Naive thymus-derived CD8-positive, alpha-beta T cell (primary cell): Measurements from ENCODE around the gene MZB1. TPM values are rescaled to one million over a fixed set of nuclear protein-coding genes. Genes with fewer than 3 reads are reported as not detected.
A peak's percentile ranks its signal among the peaks of the same experiment; 100 is the strongest.
"Not testable (repeated sequence)": the region's sequence is repeated elsewhere in the genome, so short reads cannot be mapped to it uniquely, and the experiment has no call there.

Experiments used
- ATAC-seq, 2 donors: fragments of 150-1000 bp; cut with Tn5 transposase in 1 of 2; sonication (Bioruptor Pico), chemical (Tn5 transposase) in 1 of 2; 1 replicate in 1 of 2; 2 replicates in 1 of 2; pipeline ENCODE4 v1.10.0; 2021; ENCODE audit warnings: mild to moderate bottlenecking in 2 of 2, moderate library complexity in 2 of 2
- POLR2A ChIA-PET: fragments of 350-600 bp; sonication (Branson Sonifier 250); formaldehyde crosslinking; loops from one replicate; lab custom pipeline; 2021; ENCODE audit warnings: antibody characterized with exemption; lab: Charles Lee
- DNase-seq, 10 donors: peaks; one replicate each; pipeline versions ENCODE4 v3.0.0 to v3.0.0-alpha.2; 2020 to 2022
- H3K27ac Mint-ChIP-seq, 10 donors: one replicate each; pipeline ENCODE4 v1.8.0; 2020 to 2022; ENCODE audit warnings: mild to moderate bottlenecking in 10 of 10, mixed read lengths in 10 of 10, moderate library complexity in 4 of 10, inconsistent platforms in 1 of 10
- H3K27me3 Mint-ChIP-seq, 5 donors: one replicate each; pipeline ENCODE4 v1.8.0; 2021 to 2022; ENCODE audit warnings: mixed read lengths in 5 of 5
- H3K36me3 Mint-ChIP-seq, 3 donors: one replicate each; pipeline ENCODE4 v1.8.0; 2020 to 2022; ENCODE audit warnings: mixed read lengths in 3 of 3, mild to moderate bottlenecking in 2 of 3, inconsistent platforms in 1 of 3
- H3K4me1 Mint-ChIP-seq, 4 donors: one replicate each; pipeline ENCODE4 v1.8.0; 2021 to 2022; ENCODE audit warnings: mixed read lengths in 4 of 4
- H3K4me3 Mint-ChIP-seq, 10 donors: one replicate each; pipeline ENCODE4 v1.8.0; 2020 to 2022; ENCODE audit warnings: mild to moderate bottlenecking in 10 of 10, mixed read lengths in 10 of 10, moderate library complexity in 6 of 10, inconsistent platforms in 1 of 10
- H3K9me3 Mint-ChIP-seq, 9 donors: one replicate each; pipeline ENCODE4 v1.8.0; 2020 to 2022; ENCODE audit warnings: mixed read lengths in 9 of 9, mild to moderate bottlenecking in 3 of 9, inconsistent platforms in 1 of 9, moderate library complexity in 1 of 9
- polyA plus RNA-seq, 3 donors: library from polyadenylated mRNA; unstranded; fragments of 300-500 nt; fragmentation: Illumina TruSeq; gene quantifications; one replicate each; pipeline ENCODE4 v1.2.3, GENCODE V29; 2021
- total RNA-seq, 8 experiments: library from RNA in 2 of 8; stranded (reverse) in 2 of 8; gene quantifications; one replicate each; pipeline ENCODE4 v1.2.3 and lab custom pipeline; 2021 to 2026

Gene MZB1
- total and polyA plus RNA-seq, 5 experiments from 2014 or later, result 0.37 to 2.5 (median 1.5) TPM; not detected in 1

- DNase-seq, result no peak
- ATAC-seq, result no peak
- Mint-ChIP-seq H3K9me3 (no peaks in the 10 kb centered on the region), H3K27ac (no peak overlapping the region), H3K4me1 (peaks cover 8 to 17% (median 10%) of the 10 kb centered on the region in 4 donors), H3K27me3 (no peaks in the 10 kb centered on the region), H3K4me3 (no peak overlapping the region), H3K36me3 (peaks cover 0 to 7% (median 0%) of the 10 kb centered on the region in 3 donors)
- POLR2A ChIA-PET, result interaction anchor here (0.6 to 1.1 kb wide), 4 partner anchors 16 to 133 kb away, joined by 3 to 5 read pairs (median 3); partner anchors contain the start of gene PAIP2
Measured at GRCh38 chr5:139410121-139410992, 20.6 kb upstream of the MZB1 start.

- H3K27ac Mint-ChIP-seq, H3K36me3 Mint-ChIP-seq, ATAC-seq, H3K27me3 Mint-ChIP-seq, H3K4me3 Mint-ChIP-seq, POLR2A ChIA-PET, H3K9me3 Mint-ChIP-seq, DNase-seq: not testable (repeated sequence)
- H3K4me1 Mint-ChIP-seq, result peaks cover 13 to 23% (median 15%) of the 10 kb centered on the region in 4 donors
Measured at GRCh38 chr5:139409116-139409515, 19.4 kb upstream of the MZB1 start.

GRCh38 chr5:139408191-139408590, 18.5 kb upstream of the MZB1 start:
- peaks cover 18 to 31% (median 23%) of the 10 kb centered on the region in 4 donors for H3K4me1 Mint-ChIP-seq
- DNase-seq, result no peak
- no peaks in the 10 kb centered on the region for H3K27me3 Mint-ChIP-seq
- H3K4me3 Mint-ChIP-seq, result no peak overlapping the region
- no peak for ATAC-seq
- POLR2A ChIA-PET, result interaction anchor here (0.7 kb wide), 1 partner anchor 302 kb away, joined by 5 read pairs; no protein-coding TSS in a partner anchor
- no peaks in the 10 kb centered on the region for H3K9me3 Mint-ChIP-seq
- peaks cover 0 to 4% (median 0%) of the 10 kb centered on the region in 3 donors for H3K36me3 Mint-ChIP-seq
- H3K27ac Mint-ChIP-seq, result peak overlapping the region in 1 of 10 donors; percentile 55

GRCh38 chr5:139407517-139407916, 17.8 kb upstream of the MZB1 start:
- Mint-ChIP-seq H3K27ac (peak overlapping the region in 4 of 10 donors; percentile 17 to 83 (median 48)), H3K4me1 (peaks cover 25 to 38% (median 28%) of the 10 kb centered on the region in 4 donors), H3K4me3 (peak overlapping the region in 1 of 10 donors; percentile 32), H3K27me3 (no peaks in the 10 kb centered on the region), H3K9me3 (no peaks in the 10 kb centered on the region), H3K36me3 (no peaks in the 10 kb centered on the region)
- DNase-seq, result no peak
- no peak for ATAC-seq
- POLR2A ChIA-PET, result no interaction called here

GRCh38 chr5:139406963-139407362, 17.2 kb upstream of the MZB1 start:
- H3K4me3 Mint-ChIP-seq, result no peak overlapping the region
- POLR2A ChIA-PET, result interaction anchor here (0.6 kb wide), 1 partner anchor 120 kb away, joined by 3 read pairs; no protein-coding TSS in a partner anchor
- peaks cover 25 to 40% (median 30%) of the 10 kb centered on the region in 4 donors for H3K4me1 Mint-ChIP-seq
- no peak for DNase-seq
- H3K36me3 Mint-ChIP-seq, result no peaks in the 10 kb centered on the region
- ATAC-seq, result no peak
- peak overlapping the region in 3 of 10 donors; percentile 20 to 70 (median 40) for H3K27ac Mint-ChIP-seq
- H3K9me3 Mint-ChIP-seq, result no peaks in the 10 kb centered on the region
- H3K27me3 Mint-ChIP-seq, result no peaks in the 10 kb centered on the region

- DNase-seq (no peak), ATAC-seq (peak in 1 of 2 donors; percentile 6)
- peaks cover 0 to 2% (median under 1%) of the 10 kb centered on the region in 3 donors for H3K36me3 Mint-ChIP-seq
- H3K27ac Mint-ChIP-seq, result peak overlapping the region; percentile 95 to 100 (median 99)
- POLR2A ChIA-PET, result interaction anchor here (0.9 to 3.1 kb wide), 7 partner anchors 12 to 861 kb away, joined by 3 to 19 read pairs (median 8); partner anchors contain the start of genes DNAJC18, ETF1, MATR3 and PAIP2
- peak overlapping the region; percentile 87 to 99 (median 96) for H3K4me3 Mint-ChIP-seq
- no peaks in the 10 kb centered on the region for H3K27me3 Mint-ChIP-seq
- peaks cover 24 to 42% (median 30%) of the 10 kb centered on the region in 4 donors for H3K4me1 Mint-ChIP-seq
- no peaks in the 10 kb centered on the region for H3K9me3 Mint-ChIP-seq
Measured at GRCh38 chr5:139404484-139404840, 14.7 kb upstream of the MZB1 start.

GRCh38 chr5:139403787-139404483, 14.2 kb upstream of the MZB1 start, which contains the start of gene SPATA24:
Gene SPATA24, minus strand, starts transcription at chr5:139404089. Its CDS starts 29 bp downstream, at chr5:139404060.
- H3K9me3 Mint-ChIP-seq, result no peaks in the 10 kb centered on the region
- peaks cover 24 to 45% (median 30%) of the 10 kb centered on the region in 4 donors for H3K4me1 Mint-ChIP-seq
- POLR2A ChIA-PET, result interaction anchor here (0.6 to 3.1 kb wide), 13 partner anchors 11 to 861 kb away, joined by 3 to 19 read pairs (median 4); partner anchors contain the start of genes DNAJC18, ETF1, MATR3 and PAIP2
- DNase-seq, result peak; percentile 94 to 99 (median 98)
- ATAC-seq, result peak; percentile 89 to 91
- peaks cover 0 to 5% (median 4%) of the 10 kb centered on the region in 3 donors for H3K36me3 Mint-ChIP-seq
- peak within 1 kb of the TSS; percentile 87 to 99 (median 96) for H3K4me3 Mint-ChIP-seq
- no peaks in the 10 kb centered on the region for H3K27me3 Mint-ChIP-seq
- H3K27ac Mint-ChIP-seq, result peak within 1 kb of the TSS; percentile 95 to 100 (median 99)

- H3K9me3 Mint-ChIP-seq, result no peaks in the 10 kb centered on the region
- no peak for ATAC-seq
- H3K4me3 Mint-ChIP-seq, result peak overlapping the region; percentile 87 to 99 (median 96)
Measured at GRCh38 chr5:139403418-139403786, 13.7 kb upstream of the MZB1 start.

GRCh38 chr5:139402561-139403158, 12.9 kb upstream of the MZB1 start:
- POLR2A ChIA-PET, result interaction anchor here (0.6 to 3.1 kb wide), 6 partner anchors 10 to 109 kb away, joined by 4 to 19 read pairs (median 8); partner anchors contain the start of genes MATR3, PAIP2 and STING1
- ATAC-seq, result no peak

More at GRCh38 chr5:139403418-139403786, 13.7 kb upstream of the MZB1 start:
- Mint-ChIP-seq H3K27ac (peak overlapping the region; percentile 95 to 100 (median 99)), H3K4me1 (peaks cover 24 to 45% (median 30%) of the 10 kb centered on the region in 4 donors), H3K27me3 (no peaks in the 10 kb centered on the region), H3K36me3 (peaks cover 0 to 5% (median 4%) of the 10 kb centered on the region in 3 donors)
- no peak for DNase-seq
- POLR2A ChIA-PET, result interaction anchor here (0.6 to 3.1 kb wide), 13 partner anchors 11 to 860 kb away, joined by 3 to 19 read pairs (median 4); partner anchors contain the start of genes DNAJC18, ETF1, MATR3 and PAIP2

GRCh38 chr5:139401546-139401945, 11.8 kb upstream of the MZB1 start:
- H3K9me3 Mint-ChIP-seq, result no peaks in the 10 kb centered on the region
- no peaks in the 10 kb centered on the region for H3K27me3 Mint-ChIP-seq
- H3K36me3 Mint-ChIP-seq, result peaks cover 0 to 5% (median 4%) of the 10 kb centered on the region in 3 donors
- POLR2A ChIA-PET, result interaction anchor here (0.7 to 3.1 kb wide), 2 partner anchors 9 to 60 kb away, joined by 3 to 19 read pairs; partner anchors contain the start of gene PAIP2
- H3K4me3 Mint-ChIP-seq, result peak overlapping the region in 1 of 10 donors; percentile 26
- H3K4me1 Mint-ChIP-seq, result peaks cover 15 to 31% (median 22%) of the 10 kb centered on the region in 4 donors
- no peak for DNase-seq
- ATAC-seq, result no peak
- H3K27ac Mint-ChIP-seq, result peak overlapping the region in 1 of 10 donors; percentile 33

More at GRCh38 chr5:139402561-139403158, 12.9 kb upstream of the MZB1 start:
- Mint-ChIP-seq H3K36me3 (peaks cover 0 to 5% (median 4%) of the 10 kb centered on the region in 3 donors), H3K27me3 (no peaks in the 10 kb centered on the region), H3K4me1 (peaks cover 20 to 39% (median 27%) of the 10 kb centered on the region in 4 donors), H3K4me3 (peak overlapping the region; percentile 87 to 99 (median 96)), H3K27ac (peak overlapping the region in 9 of 10 donors; percentile 95 to 100 (median 99)), H3K9me3 (no peaks in the 10 kb centered on the region)
- DNase-seq, result no peak

GRCh38 chr5:139399501-139400121, 9.9 kb upstream of the MZB1 start:
- ATAC-seq (no peak), DNase-seq (no peak)
- peak overlapping the region in 1 of 10 donors; percentile 26 for H3K27ac Mint-ChIP-seq
- H3K4me1 Mint-ChIP-seq, result peaks cover 16 to 27% (median 21%) of the 10 kb centered on the region in 4 donors
- peaks cover 0 to 5% (median 4%) of the 10 kb centered on the region in 3 donors for H3K36me3 Mint-ChIP-seq
- POLR2A ChIA-PET, result interaction anchor here (0.7 to 1.3 kb wide), 2 partner anchors 26 to 58 kb away, joined by 3 read pairs; partner anchors contain the start of gene PAIP2
- peaks cover 0 to 1% (median 0%) of the 10 kb centered on the region in 5 donors for H3K27me3 Mint-ChIP-seq
- no peaks in the 10 kb centered on the region for H3K9me3 Mint-ChIP-seq
- no peak overlapping the region for H3K4me3 Mint-ChIP-seq
